ENCODE measurements around the gene GGTLC3.
"Not testable (repeated sequence)": the region's sequence is repeated elsewhere in the genome, so short reads cannot be mapped to it uniquely, and the experiment has no call there.

Gene GGTLC3

DNA sequence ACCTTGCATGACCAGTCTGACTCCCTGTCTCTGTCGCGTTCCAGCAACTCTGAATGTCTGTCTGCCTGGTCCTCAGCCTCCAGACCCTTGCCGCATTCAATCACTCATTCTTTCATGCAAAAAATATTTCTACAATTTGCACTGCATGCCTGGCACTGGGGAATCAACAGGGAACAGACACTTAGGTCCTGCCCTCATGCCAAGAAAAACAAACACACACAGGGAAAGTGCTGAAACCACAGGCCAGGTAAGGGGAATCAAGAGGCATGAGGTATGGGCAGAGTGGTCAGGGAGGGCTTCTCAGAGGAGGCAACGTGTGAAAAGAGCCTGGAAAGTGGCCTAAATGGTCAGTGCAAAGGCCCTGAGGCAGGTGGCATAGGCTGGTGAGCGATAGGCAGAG lies at the start of gene GGTLC3:
Gene GGTLC3, minus strand, starts transcription at position 101 of the 400 bp plus-strand sequence. CDS start 264 bp downstream, outside the sequence.
- not testable (repeated sequence) for DNase-seq

DNA sequence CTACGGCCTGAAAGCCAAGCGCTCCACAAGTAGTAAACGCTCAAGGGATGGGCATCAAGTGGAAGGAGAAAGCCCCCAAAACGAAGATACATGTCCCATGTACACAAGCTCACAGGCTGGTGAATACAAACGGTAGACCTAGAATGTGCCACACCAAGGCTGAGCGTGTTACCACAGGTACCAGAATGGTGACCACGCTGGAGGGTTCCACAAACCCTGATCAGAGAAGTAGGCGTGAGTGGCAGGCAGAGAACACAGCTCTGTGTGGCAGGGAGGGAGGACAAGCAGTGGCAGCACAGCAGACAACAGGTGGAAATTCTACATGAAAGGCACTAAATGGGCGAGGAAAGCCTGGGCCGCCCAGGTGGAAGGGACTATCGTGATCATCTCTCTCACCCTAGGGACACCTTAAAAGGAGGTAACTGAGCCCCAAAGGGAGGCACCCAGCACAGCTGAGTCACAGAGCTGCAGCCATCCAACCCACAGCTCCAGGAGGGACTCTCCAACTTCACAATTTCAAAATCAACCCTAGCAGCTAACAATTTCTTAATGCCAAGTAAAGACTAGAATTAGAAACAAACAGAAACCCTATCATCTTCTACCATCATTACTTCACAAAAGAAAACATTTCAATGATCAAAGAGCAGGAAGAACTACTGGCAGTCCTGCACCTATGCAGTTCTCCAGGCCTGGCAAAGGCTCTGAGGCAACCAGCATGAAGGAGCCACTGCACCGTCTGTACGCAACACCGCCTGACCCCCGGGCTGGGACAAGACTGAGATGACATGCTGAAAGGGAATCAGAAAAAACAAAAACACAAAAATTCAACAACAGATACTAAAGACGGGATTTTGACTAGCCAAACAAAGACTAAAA lies 42.4 kb upstream of the GGTLC3 start:
- DNase-seq = not testable (repeated sequence)

- DNase-seq = not testable (repeated sequence)
These were observed 41.0 kb upstream of the GGTLC3 start for GRCh38 chr22:18558939-18559338.

DNA sequence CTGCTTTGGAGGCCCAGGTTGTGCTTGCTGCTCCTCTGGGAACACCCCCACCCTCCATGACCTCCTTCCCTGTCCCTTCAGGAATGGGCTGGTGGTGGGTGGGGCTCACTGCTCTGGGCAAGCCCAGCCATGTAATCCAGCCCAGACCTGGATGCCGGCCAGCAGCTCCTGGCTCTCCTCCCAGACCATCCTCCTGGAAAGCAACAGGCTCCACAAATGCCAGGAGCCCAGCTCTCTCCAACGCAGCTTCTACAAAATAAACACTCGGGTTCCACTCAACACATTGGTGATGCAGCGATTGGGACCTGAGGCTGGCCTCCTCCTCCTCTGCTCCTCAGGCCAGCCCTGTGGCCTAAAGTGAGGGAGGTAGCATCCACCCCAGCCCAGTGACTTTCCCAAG lies 40.6 kb upstream of the GGTLC3 start:
- DNase-seq = not testable (repeated sequence)

- DNase-seq = not testable (repeated sequence)
These were observed 36.6 kb upstream of the GGTLC3 start for GRCh38 chr22:18554280-18555256.

DNA sequence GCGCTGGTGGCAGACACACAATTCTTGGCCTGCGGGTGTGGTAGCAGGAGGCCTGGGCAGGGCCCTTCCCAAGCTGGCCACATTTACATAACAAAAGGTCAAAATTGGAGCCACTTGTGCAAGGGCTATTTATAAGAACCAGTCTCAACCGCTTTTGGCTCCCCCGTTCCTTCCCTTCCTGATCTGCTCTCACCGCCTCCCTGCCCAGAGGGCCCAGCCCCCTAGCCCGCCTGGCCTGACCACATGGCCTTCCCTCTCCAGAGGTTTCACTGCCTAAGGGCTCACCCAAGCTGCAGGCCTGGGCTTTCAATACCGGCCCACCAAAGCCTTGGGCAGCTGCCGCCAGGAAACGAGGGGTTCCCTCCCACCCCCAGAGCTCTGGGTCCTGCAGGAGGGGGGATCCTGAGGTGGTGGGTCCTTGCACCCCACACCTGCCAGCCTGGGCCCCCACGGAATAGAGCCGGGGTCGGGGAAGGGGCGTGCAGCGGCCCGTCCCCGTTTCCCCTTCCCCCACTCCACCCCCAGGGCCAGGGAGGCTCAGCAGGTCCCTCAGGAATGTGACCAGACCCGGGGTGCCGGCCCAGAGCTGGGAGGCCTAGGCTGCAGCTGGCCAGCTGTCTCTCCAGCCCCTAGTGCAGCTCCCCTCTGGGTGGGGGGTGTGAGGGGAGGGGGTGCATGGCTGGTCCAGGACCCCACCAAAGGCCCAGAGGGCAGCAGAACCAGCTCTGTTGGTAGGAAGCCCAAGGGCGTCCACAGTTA lies 35.1 kb upstream of the GGTLC3 start:
- DNase-seq = not testable (repeated sequence)

DNA sequence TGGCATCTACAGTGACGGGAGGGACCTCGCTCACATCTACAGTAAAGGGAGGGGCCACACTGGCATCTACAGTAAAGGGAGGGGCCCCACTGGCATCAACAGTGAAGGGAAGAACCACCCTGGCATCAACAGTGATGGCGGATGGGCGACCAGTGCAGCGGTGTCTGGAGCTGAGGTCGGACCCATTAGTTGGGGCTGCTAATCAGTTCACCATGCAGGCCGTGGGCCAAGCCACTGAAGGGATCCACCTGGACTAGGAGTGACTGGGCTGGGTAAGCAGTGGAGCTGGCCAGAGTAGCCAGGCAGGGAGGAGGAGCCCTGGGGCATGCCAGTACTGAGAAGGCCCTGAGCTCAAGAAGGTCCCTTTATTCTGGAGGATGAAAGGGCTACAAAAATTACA lies 33.1 kb upstream of the GGTLC3 start:
- not testable (repeated sequence) for DNase-seq

DNA sequence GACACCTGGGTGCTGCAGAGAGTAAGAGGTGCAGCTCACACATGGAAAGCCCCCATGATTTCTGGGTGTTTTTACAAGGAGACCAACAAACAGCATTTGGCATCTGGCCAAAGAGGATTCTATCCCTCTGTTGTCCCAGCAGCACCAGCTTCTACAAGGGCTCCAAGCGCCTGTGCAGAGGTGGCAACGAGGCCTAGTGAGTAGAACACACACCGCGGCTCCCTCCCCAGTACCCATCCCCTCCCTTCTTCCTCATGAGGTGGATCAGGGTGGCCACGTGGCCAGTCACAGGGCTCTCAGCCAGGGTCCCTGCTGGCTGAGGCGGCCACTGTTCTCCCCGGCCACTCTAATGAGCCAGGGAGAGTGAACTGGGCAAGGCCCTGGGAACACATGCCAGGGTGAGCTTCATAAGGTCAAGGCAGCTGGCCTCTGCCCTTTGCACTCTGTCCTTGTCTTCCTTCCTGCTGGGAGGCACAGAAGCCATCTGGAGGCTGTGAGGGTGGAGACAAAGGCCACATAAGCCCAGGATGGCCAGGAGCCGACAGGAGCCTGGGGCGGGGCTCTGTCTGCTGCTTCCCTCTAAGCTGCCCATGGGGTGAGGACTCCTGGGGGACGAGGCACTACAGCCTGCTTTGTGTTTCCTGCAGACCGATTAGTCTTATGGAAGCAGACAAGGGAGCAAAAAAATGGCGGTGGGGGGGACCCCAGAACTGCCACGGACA lies 31.7 kb upstream of the GGTLC3 start:
- DNase-seq = not testable (repeated sequence)

DNA sequence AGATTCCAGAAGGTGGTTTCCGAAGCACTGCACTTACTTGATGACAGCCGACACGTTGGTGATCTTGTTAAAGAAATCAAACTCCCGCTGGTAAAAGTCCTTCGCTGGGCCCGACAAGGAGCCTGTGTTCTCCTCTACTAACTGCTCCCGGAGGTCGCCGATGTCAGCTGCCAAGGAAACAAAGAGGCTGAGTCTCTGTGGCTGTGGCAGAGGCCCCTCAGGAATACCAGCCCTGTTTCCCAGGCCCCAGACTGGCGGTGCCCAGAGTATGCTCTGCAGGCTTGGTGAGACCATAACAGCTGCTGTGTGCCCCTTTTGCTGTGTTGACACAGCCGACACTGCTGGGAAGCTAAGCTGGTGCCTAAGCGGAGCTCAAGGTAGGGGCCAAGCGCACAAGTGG lies 26.7 kb upstream of the GGTLC3 start:
- not testable (repeated sequence) for DNase-seq

GRCh38 chr22:18543400-18543799 lies 25.4 kb upstream of the GGTLC3 start:
- DNase-seq = not testable (repeated sequence)

DNA sequence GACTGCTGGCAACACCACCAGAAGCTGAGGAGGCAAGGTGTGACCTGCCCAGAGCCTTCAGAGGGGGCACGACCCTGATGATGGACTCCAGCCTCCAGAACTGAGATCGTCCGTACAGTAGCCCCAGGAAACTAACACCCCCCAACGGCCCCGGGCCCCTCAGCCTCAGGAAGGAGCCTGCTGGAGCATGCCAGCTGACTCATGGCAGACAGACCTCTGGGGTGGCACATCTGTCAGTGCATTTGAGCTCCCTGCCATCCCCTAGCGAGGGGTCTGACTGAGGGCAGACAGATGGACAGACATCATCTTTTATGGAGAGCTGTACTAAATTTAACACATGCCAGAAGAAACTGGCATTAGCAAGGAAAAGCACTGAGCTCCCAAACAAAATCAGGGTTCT lies 22.0 kb upstream of the GGTLC3 start:
- DNase-seq = not testable (repeated sequence)

DNA sequence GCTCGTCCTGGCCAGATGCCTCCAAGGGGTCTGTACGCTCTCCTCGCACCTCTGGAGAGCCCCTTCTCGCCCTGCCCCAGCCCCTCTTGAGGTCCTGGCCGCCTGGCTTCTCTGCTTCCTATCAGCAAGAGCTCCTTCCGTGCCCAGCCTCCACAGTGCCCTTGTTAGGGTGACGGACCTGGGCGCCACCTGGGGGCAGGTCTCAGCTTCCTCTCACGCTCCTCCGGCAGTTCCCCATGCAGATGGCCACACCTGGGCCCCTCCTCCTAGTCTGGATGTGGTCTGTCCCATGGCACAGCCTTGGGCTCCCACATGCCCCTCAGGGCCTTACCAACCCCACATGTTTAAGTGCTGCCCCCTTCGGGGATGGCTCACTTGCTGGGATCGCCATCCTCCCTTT lies 16.4 kb upstream of the GGTLC3 start:
- DNase-seq = not testable (repeated sequence)

GRCh38 chr22:18533633-18534032 lies 15.7 kb upstream of the GGTLC3 start:
- not testable (repeated sequence) for DNase-seq

DNA sequence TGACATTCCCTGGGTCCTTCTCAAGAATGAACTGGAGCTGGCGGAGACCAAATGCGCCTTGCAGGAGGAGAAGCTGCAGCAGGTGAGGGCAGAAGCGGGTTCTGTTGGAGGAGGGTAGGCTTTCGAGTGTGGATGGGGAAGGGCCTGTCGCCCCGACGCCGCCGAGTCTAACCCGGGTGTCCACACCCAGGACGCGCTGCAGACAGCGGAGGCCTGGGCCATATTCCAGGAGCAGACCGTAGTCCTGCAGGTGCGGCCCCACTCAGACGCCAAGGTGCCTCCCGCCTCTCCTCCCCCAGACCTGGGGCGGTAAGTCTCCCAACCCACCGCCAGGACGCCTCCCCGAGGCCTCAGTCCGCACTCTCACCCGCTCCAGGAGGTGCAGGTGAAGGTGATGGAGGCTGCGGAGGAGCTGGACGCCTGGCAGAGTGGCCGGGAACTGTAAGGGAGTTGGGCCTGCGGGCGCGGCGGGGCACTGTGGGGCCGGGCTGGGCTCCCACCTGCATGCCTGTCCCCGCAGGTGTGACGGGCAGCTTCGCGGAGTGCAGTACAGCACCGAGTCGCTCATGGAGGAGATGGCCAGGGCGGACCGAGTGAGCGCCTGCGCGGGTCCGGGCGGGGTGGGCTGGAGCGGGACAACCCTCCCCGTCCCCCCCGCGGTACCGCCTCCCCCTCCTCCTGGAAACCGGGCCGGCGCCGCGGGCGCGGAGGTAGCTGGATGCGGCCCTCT lies 11.6 kb upstream of the GGTLC3 start:
- DNase-seq = not testable (repeated sequence)

DNA sequence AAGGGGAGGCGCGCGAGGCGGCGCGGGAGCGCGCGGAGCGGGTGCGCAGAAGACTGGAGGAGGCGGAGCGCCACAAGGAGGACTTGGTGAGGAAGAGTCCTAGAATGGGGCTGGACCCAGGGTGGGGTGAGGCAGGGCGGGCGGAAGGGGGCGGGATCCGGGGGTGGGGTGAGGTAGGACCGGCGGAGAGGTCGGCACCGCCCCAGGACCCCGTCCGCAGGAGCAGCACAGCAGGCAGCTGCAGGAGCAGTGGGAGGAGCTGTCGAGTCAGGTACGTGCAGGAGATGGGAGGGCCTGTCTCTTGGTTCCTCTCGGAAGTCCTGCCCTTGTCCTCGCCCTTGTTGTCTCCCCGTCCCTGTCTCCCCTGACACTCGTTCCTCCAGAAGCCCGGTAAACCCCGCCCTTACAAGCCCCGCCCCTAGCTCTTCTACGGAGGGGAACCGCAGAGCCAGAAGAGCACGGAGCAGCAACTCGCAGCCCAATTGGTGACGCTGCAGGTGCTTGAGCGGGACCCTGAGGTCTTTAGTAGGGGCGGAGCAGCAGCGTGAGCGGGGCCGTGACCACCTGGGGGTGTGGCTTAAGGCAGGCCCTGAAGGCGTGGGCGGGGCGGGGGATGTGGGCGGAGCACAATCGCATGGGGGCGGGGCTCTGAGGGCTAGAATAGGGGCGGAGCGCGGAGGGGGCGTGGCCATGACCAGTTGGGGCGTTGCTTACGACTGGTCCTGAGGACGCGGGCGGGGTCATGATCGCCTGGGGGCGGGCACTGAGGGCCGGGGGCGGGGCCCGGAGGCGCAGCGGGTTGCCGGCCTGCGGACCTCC lies 10.8 kb upstream of the GGTLC3 start:
- not testable (repeated sequence) for DNase-seq

- DNase-seq = not testable (repeated sequence)
These were observed 10.0 kb upstream of the GGTLC3 start, which contains the start of gene TMEM191B for GRCh38 chr22:18527752-18528596. Gene TMEM191B, plus strand, starts transcription at chr22:18527802. Its CDS starts 179 bp downstream, at chr22:18527981.

GRCh38 chr22:18523328-18523727 lies 5.4 kb upstream of the GGTLC3 start:
- DNase-seq = not testable (repeated sequence)

- DNase-seq = not testable (repeated sequence)
These were observed 4.8 kb upstream of the GGTLC3 start for GRCh38 chr22:18522762-18523161.

DNA sequence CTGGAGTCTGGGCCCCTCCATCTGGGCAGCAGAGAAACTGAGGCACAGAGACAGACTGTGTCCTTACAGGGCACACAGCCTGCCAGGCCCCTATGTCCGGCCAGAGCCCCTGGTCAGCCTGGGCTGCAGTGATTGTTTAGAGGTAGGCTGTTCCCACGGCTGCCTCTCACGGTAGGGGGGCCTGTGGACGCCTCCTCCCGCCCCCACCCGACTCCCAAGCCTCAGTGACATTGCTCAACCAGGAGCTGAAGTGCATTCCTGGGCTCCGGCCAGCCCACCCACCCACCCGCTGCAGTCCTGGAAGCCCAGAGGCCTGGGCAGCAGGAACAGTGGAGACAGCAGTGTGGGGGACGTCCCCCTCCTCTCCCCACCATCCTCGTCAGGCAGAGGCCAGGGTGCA lies 4.5 kb downstream of the GGTLC3 start:
- DNase-seq = not testable (repeated sequence)

Data from SW 1271 (cell line).